Activated CD4-positive, alpha-beta T cell treated with anti-CD3 and anti-CD28 coated beads, Interleukin-2, amount 50 U/mL, for 48 hours (primary cell): Measurements from ENCODE around the gene CRYGN.
A peak's percentile ranks its signal among the peaks of the same experiment; 100 is the strongest.

Experiments used
- DNase-seq, 2 experiments: peaks; one replicate each; pipeline ENCODE4 v3.0.0-alpha.2; 2020

Gene CRYGN

GRCh38 chr7:151439855-151440798 is at the start of gene CRYGN:
TSS of gene CRYGN (minus strand) at chr7:151440141. CDS start at chr7:151439917, 224 bp downstream.
- peak; percentile 17 to 23 for DNase-seq

GRCh38 chr7:151489498-151489897 is 49.6 kb upstream of the CRYGN start:
- DNase-seq: no peak

GRCh38 chr7:151488096-151488495 is 48.2 kb upstream of the CRYGN start:
- DNase-seq: no peak

GRCh38 chr7:151487228-151487627 is 47.3 kb upstream of the CRYGN start:
- DNase-seq: no peak

GRCh38 chr7:151486074-151486473 is 46.1 kb upstream of the CRYGN start:
- no peak for DNase-seq

GRCh38 chr7:151484971-151485707 is 45.2 kb upstream of the CRYGN start:
- DNase-seq: peak; percentile 22 to 41

- no peak for DNase-seq
These were observed 43.7 kb upstream of the CRYGN start for GRCh38 chr7:151483711-151483983.

GRCh38 chr7:151482883-151483710 is 43.2 kb upstream of the CRYGN start:
- no peak for DNase-seq

- DNase-seq: no peak
These were observed 41.9 kb upstream of the CRYGN start for GRCh38 chr7:151481650-151482505.

- DNase-seq: no peak
These were observed 37.9 kb upstream of the CRYGN start for GRCh38 chr7:151477867-151478266.

GRCh38 chr7:151472644-151473380 is 32.9 kb upstream of the CRYGN start:
- DNase-seq: no peak

- no peak for DNase-seq
These were observed 30.8 kb upstream of the CRYGN start for GRCh38 chr7:151470711-151471110.

- DNase-seq: no peak
These were observed 29.3 kb upstream of the CRYGN start for GRCh38 chr7:151469281-151469680.

- no peak for DNase-seq
These were observed 28.5 kb upstream of the CRYGN start for GRCh38 chr7:151468217-151469018.

GRCh38 chr7:151465169-151465568 is 25.2 kb upstream of the CRYGN start:
- no peak for DNase-seq

- DNase-seq: no peak
These were observed 22.4 kb upstream of the CRYGN start for GRCh38 chr7:151462306-151462779.

- DNase-seq: no peak
These were observed 21.9 kb upstream of the CRYGN start for GRCh38 chr7:151461942-151462230.

GRCh38 chr7:151461096-151461941 is 21.4 kb upstream of the CRYGN start:
- DNase-seq: no peak

- DNase-seq: no peak
These were observed 20.5 kb upstream of the CRYGN start for GRCh38 chr7:151460474-151460855.
